ENCODE measurements around the gene ARF3. TPM values are rescaled to one million over a fixed set of nuclear protein-coding genes. Genes with fewer than 3 reads are reported as not detected.

The ARF3 gene
- total and polyA plus RNA-seq, 2 experiments from 2014 or later, result 65.0 to 87.7 TPM

GRCh38 chr12:48990552-48990951, 33.3 kb upstream of the ARF3 start:
- Histone ChIP-seq H3K27ac (no peak overlapping the region), H3K9me2 (ENCODE audit: insufficient read depth) (no peaks in the 10 kb centered on the region), H3K79me2 (ENCODE audit: insufficient read depth) (no peaks in the 10 kb centered on the region), H3F3A (ENCODE audit: insufficient read depth) (no peaks in the 10 kb centered on the region), H3K9me3 (ENCODE audit: low read depth) (no peaks in the 10 kb centered on the region), H3K4me2 (ENCODE audit: unreplicated experiment) (no peak overlapping the region), H3K36me3 (ENCODE audit: low read depth) (no peaks in the 10 kb centered on the region), H4K20me1 (ENCODE audit: insufficient read depth) (no peaks in the 10 kb centered on the region), H3K27me3 (replicated peaks; ENCODE audit: insufficient read depth) (peaks cover 29% of the 10 kb centered on the region), H3K9ac (no peak overlapping the region), H3K4me1 (ENCODE audit: insufficient read depth) (no peaks in the 10 kb centered on the region), H3K4me3 (no peak overlapping the region), H2AFZ (no peak overlapping the region)
- no peak for DNase-seq
- TF ChIP-seq EZH2 (IDR thresholded peaks at IDR 0.05; ENCODE audit: insufficient read depth, poor library complexity, severe bottlenecking) (no peak), EZH2phosphoT487 (IDR thresholded peaks at IDR 0.05; ENCODE audit: insufficient read depth, low read depth) (no peak)
- in situ Hi-C loops (cut with MboI), result no loop called here

DNA sequence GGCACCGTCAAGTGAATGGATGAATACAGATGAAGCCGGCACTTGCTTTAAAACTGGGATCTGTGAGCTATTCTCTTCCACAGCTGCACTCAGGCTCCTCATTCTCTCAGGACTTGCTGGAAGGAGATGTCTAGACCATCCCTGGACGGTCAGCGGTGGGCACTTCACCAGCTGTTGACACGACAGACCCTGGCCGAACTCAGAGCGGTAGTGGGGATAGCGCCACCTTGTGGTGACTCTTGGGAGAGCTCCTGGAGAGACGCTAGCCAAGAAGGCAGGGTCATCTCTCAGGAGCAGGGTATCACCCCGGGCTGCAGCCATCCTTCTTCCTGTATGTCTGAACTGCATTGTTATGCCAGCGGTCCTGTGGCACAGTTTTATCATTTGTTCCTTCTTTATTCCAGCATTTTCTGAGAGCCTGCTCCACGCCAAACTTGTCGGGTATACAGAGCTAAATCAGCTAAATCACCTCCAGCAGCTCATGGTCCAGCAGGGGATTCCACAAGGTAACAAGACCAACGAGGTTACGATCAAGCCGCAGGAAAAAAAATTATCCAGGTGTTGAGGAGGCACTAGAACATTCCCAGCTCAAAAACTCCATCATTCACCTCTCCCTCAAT, 30.9 kb upstream of the ARF3 start:
- H3K9me3 ChIP-seq (ENCODE audit: low read depth), result no peaks in the 10 kb centered on the region
- no peak overlapping the region for H3K4me2 ChIP-seq (ENCODE audit: unreplicated experiment)
- peak; percentile 57 for DNase-seq
- H3K36me3 ChIP-seq (ENCODE audit: low read depth), result no peaks in the 10 kb centered on the region
- in situ Hi-C loops (cut with MboI), result no loop called here
- H3K27ac ChIP-seq, result no peak overlapping the region
- no peaks in the 10 kb centered on the region for H3K9me2 ChIP-seq (ENCODE audit: insufficient read depth)
- peaks cover 47% of the 10 kb centered on the region for H3K27me3 ChIP-seq (replicated peaks; ENCODE audit: insufficient read depth)
- TF ChIP-seq EZH2phosphoT487 (IDR thresholded peaks at IDR 0.05; ENCODE audit: insufficient read depth, low read depth) (no peak), EZH2 (IDR thresholded peaks at IDR 0.05; ENCODE audit: insufficient read depth, poor library complexity, severe bottlenecking) (peak; percentile 18)
- H2AFZ ChIP-seq, result no peak overlapping the region
- 24 to 25% methylated on average over 16 of the region's 16 CpGs for WGBS, 2 experiments (ENCODE audit: low coverage in 1 of 2, low lambda C conversion rate in 2 of 2, missing lambda C conversion rate in 2 of 2)
- no peak overlapping the region for H3K4me3 ChIP-seq
- no peaks in the 10 kb centered on the region for H3K79me2 ChIP-seq (ENCODE audit: insufficient read depth)
- no peak overlapping the region for H3K9ac ChIP-seq
- no peaks in the 10 kb centered on the region for H4K20me1 ChIP-seq (ENCODE audit: insufficient read depth)
- H3K4me1 ChIP-seq (ENCODE audit: insufficient read depth), result no peaks in the 10 kb centered on the region
- H3F3A ChIP-seq (ENCODE audit: insufficient read depth), result no peaks in the 10 kb centered on the region

DNA sequence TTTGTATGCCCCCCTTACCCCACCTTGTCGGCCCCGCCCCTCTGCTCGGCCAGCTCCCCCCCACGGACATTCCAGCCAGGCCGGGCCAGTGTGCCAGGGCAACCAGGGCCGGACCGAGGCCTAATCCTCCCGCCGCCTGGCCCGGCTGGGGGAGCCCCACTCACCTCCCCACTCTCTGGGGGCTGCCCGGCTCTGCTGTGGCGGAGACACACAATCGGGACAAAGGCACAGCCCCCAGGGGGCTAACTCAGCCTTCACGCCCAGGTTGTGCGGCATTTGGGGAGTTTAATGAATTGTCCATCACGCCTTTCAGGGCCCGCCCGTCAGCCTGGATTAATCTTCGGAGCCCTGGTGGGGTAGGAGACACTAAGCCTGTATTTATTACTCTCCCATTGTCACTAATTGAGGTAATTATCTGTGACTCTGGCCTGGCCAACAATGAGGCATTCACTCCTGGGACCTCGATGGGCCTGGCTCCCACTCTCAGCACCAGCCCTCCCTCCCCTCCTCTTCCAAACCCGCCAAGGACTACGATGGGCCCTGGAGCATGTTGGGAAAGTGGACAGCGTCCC, 29.5 kb upstream of the ARF3 start:
- no peaks in the 10 kb centered on the region for H4K20me1 ChIP-seq (ENCODE audit: insufficient read depth)
- no peaks in the 10 kb centered on the region for H3K9me3 ChIP-seq (ENCODE audit: low read depth)
- no peak overlapping the region for H2AFZ ChIP-seq
- H3K9me2 ChIP-seq (ENCODE audit: insufficient read depth), result no peaks in the 10 kb centered on the region
- 41 to 48% methylated on average over 16 to 23 of the region's 23 CpGs for WGBS, 2 experiments (ENCODE audit: low coverage in 1 of 2, low lambda C conversion rate in 2 of 2, missing lambda C conversion rate in 2 of 2)
- in situ Hi-C loops (cut with MboI), result no loop called here
- no peak overlapping the region for H3K27ac ChIP-seq
- no peak overlapping the region for H3K4me3 ChIP-seq
- no peak overlapping the region for H3K9ac ChIP-seq
- H3K36me3 ChIP-seq (ENCODE audit: low read depth), result no peaks in the 10 kb centered on the region
- no peaks in the 10 kb centered on the region for H3K79me2 ChIP-seq (ENCODE audit: insufficient read depth)
- no peaks in the 10 kb centered on the region for H3K4me1 ChIP-seq (ENCODE audit: insufficient read depth)
- TF ChIP-seq EZH2phosphoT487 (IDR thresholded peaks at IDR 0.05; ENCODE audit: insufficient read depth, low read depth), result no peak
- TF ChIP-seq EZH2 (IDR thresholded peaks at IDR 0.05; ENCODE audit: insufficient read depth, poor library complexity, severe bottlenecking), result no peak
- DNase-seq, result no peak
- H3K4me2 ChIP-seq (ENCODE audit: unreplicated experiment), result no peak overlapping the region
- H3F3A ChIP-seq (ENCODE audit: insufficient read depth), result no peaks in the 10 kb centered on the region
- peaks cover 59% of the 10 kb centered on the region for H3K27me3 ChIP-seq (replicated peaks; ENCODE audit: insufficient read depth)

- Histone ChIP-seq H3K4me2 (ENCODE audit: unreplicated experiment) (no peak overlapping the region), H3K79me2 (ENCODE audit: insufficient read depth) (no peaks in the 10 kb centered on the region), H3F3A (ENCODE audit: insufficient read depth) (no peaks in the 10 kb centered on the region), H3K9me2 (ENCODE audit: insufficient read depth) (no peaks in the 10 kb centered on the region), H3K27ac (no peak overlapping the region), H3K27me3 (replicated peaks; ENCODE audit: insufficient read depth) (peaks cover 68% of the 10 kb centered on the region), H3K9me3 (ENCODE audit: low read depth) (no peaks in the 10 kb centered on the region), H3K36me3 (ENCODE audit: low read depth) (no peaks in the 10 kb centered on the region), H4K20me1 (ENCODE audit: insufficient read depth) (no peaks in the 10 kb centered on the region), H2AFZ (no peak overlapping the region), H3K4me3 (no peak overlapping the region), H3K4me1 (ENCODE audit: insufficient read depth) (no peaks in the 10 kb centered on the region), H3K9ac (no peak overlapping the region)
- in situ Hi-C loops (cut with MboI), result no loop called here
- DNase-seq, result no peak
- 92 to 93% methylated on average over 2 of the region's 2 CpGs for WGBS, 2 experiments (ENCODE audit: low coverage in 1 of 2, low lambda C conversion rate in 2 of 2, missing lambda C conversion rate in 2 of 2)
- TF ChIP-seq EZH2phosphoT487 (IDR thresholded peaks at IDR 0.05; ENCODE audit: insufficient read depth, low read depth) (no peak), EZH2 (IDR thresholded peaks at IDR 0.05; ENCODE audit: insufficient read depth, poor library complexity, severe bottlenecking) (no peak)
Measured at GRCh38 chr12:48985901-48986300, 28.6 kb upstream of the ARF3 start.

Data from GM23248 (cell line).